ENCODE data around the gene CAMTA1.

The CAMTA1 gene

GRCh38 chr1:7388141-7388487 is 602.9 kb downstream of the CAMTA1 start:
- no peak for DNase-seq (ENCODE audit: low spot score)

- DNase-seq (ENCODE audit: low spot score): no peak
Observed at GRCh38 chr1:7388488-7389185, 603.4 kb downstream of the CAMTA1 start.

GRCh38 chr1:7389201-7389905 is 604.1 kb downstream of the CAMTA1 start:
- DNase-seq (ENCODE audit: low spot score): no peak

GRCh38 chr1:7389906-7390603 is 604.8 kb downstream of the CAMTA1 start:
- DNase-seq (ENCODE audit: low spot score): no peak

GRCh38 chr1:7390604-7391000 is 605.3 kb downstream of the CAMTA1 start:
- DNase-seq (ENCODE audit: low spot score): no peak

- DNase-seq (ENCODE audit: low spot score): no peak
Observed at GRCh38 chr1:7393136-7393535, 607.9 kb downstream of the CAMTA1 start.

- no peak for DNase-seq (ENCODE audit: low spot score)
Observed at GRCh38 chr1:7395251-7395650, 610.0 kb downstream of the CAMTA1 start.

GRCh38 chr1:7398982-7399381 is 613.7 kb downstream of the CAMTA1 start:
- DNase-seq (ENCODE audit: low spot score): no peak

- no peak for DNase-seq (ENCODE audit: low spot score)
Observed at GRCh38 chr1:7399514-7400125, 614.4 kb downstream of the CAMTA1 start.

- DNase-seq (ENCODE audit: low spot score): no peak
Observed at GRCh38 chr1:7400566-7400965, 615.3 kb downstream of the CAMTA1 start.

- DNase-seq (ENCODE audit: low spot score): no peak
Observed at GRCh38 chr1:7401814-7402547, 616.7 kb downstream of the CAMTA1 start.

- no peak for DNase-seq (ENCODE audit: low spot score)
Observed at GRCh38 chr1:7402548-7402850, 617.2 kb downstream of the CAMTA1 start.

GRCh38 chr1:7403265-7404045 is 618.2 kb downstream of the CAMTA1 start:
- DNase-seq (ENCODE audit: low spot score): no peak

GRCh38 chr1:7404046-7404742 is 618.9 kb downstream of the CAMTA1 start:
- DNase-seq (ENCODE audit: low spot score): no peak

GRCh38 chr1:7405844-7406500 is 620.7 kb downstream of the CAMTA1 start:
- DNase-seq (ENCODE audit: low spot score): no peak

GRCh38 chr1:7406641-7407543 is 621.6 kb downstream of the CAMTA1 start:
- DNase-seq (ENCODE audit: low spot score): no peak

- no peak for DNase-seq (ENCODE audit: low spot score)
Observed at GRCh38 chr1:7407544-7407895, 622.3 kb downstream of the CAMTA1 start.

- DNase-seq (ENCODE audit: low spot score): no peak
Observed at GRCh38 chr1:7407980-7408770, 622.9 kb downstream of the CAMTA1 start.

- DNase-seq (ENCODE audit: low spot score): no peak
Observed at GRCh38 chr1:7408771-7409150, 623.5 kb downstream of the CAMTA1 start.

All from HuH-7.5 (cell line).